Epidermal melanocyte (primary cell): ENCODE measurements around the gene MED25.

Experiments used
- DNase-seq: peaks from one replicate; pipeline ENCODE4 v3.0.0; 2011; ENCODE audit warnings: low spot score; ENCODE audit not compliant: insufficient read length

MED25 gene

DNA sequence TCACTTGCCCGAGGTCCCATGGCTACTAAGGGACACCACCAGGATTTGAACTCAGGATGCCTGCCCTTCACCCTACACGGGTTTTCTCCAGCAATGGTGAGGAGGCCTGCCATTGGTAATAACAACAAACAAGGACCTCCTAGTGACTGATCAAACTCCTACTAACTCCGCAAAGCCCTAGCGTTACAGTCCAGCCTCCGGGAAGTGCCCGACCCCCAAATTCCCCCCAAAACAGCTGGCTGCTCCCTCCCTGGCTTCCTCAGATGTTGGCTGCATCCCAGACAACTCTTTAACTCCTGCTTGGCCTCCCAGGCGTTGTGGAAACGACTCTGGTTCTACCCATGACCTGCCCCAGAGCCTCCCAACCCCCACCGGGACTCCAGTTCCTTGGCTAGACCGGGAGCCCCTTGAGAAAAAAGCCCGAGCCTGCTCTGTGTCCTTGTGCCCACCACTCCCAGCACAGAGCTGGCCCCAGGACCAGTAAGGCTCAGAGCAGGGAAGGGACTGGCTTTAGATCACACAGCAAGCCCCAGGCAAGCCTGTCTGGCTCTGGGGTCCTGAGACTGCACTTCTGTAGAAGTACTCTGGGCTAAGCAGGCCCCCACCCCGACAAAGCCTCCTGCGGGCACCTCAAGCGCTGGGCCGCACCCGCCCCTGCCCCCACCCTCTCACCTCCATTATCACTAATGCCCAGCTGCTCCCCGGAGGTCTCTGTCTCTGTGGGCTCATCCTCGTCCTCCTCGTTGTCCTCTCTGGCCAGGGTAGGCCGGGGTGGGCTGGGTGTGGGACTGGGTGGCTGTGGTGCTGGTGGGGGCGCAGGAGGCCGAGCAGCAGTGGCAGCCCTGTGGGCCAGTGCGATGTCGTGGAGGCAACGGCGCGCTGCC, 54.4 kb downstream of the MED25 start:
- DNase-seq: no peak

DNA sequence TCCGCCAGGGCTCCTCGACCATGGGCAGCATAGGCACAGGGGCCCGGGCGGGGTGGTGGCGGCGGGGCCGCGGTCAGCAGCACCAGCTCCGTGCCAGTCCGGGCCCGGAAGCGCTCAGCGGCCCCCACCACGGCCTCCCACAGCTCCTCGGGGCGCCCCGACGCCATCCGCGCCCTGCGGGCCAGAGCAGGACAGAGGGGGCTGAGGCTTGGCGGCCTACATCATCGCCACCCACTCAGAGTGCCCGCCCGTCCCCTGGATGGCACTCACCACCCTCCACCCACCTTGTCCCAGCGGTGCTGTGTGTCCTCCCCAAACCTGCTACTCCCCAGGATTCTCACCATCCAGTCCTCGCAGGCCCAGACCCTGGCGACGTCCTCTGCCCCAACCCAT, 55.0 kb downstream of the MED25 start:
- DNase-seq: no peak

- no peak for DNase-seq
These were observed 55.7 kb downstream of the MED25 start for GRCh38 chr19:49873834-49874233.

DNA sequence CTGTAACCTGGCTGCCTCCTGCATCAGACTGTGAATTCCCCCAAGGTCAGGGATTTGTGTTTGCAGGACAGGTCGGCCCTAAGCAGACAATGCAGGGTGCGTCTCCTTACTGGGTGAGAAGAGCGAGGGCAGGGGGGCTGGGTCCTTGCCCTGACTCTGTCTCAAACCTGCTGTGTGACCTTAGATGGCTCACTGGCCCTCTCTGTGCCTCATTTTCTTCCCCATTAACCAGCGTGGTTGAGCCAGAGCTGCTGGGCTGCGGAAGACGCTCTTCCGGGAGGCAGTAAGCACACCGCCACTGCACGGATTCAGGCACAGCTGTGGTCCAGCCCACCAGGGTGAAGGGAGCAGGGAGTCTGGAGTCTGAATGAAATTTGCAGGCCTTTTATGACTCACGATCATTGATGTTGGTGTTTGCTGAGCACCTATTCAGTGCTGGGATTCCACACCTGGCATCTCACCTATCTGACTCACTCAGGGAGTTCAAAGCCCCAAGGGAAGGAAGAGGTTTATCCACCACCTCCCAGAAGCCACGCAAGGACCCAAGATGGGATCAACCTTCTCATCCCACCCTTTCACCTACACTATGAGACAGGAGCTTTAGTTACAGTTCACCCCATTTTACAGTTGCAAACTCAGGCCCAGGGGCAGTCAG, 56.5 kb downstream of the MED25 start:
- DNase-seq: no peak

GRCh38 chr19:49875177-49875576, 57.1 kb downstream of the MED25 start:
- DNase-seq: no peak

DNA sequence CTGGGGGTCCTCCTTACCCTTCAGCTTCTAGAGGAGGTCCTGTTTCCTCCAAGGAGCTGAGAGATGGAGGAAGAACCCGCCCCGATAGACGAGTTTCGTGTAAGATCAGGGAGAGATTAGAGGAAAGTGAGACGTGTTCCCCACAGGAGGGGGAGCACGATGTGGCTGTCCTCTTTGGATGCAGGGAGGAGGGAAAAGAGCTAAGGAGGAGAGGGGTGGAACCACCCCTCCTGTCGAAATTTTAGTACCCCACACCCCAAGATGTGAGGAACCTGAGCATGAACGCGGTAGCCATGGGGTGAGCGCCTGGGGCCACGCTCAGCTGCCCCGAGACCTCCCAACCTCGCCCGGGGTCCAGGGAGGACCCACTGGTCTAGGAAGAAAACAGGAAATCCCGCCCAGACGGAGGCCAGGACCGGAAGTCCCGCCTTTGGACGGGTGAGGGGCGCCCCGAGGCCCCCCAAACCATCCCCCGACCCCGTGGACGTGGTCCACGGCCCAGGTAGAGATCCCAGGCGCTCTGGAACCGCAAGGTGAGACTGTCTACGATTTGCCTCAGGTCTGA, 57.9 kb downstream of the MED25 start:
- no peak for DNase-seq

DNA sequence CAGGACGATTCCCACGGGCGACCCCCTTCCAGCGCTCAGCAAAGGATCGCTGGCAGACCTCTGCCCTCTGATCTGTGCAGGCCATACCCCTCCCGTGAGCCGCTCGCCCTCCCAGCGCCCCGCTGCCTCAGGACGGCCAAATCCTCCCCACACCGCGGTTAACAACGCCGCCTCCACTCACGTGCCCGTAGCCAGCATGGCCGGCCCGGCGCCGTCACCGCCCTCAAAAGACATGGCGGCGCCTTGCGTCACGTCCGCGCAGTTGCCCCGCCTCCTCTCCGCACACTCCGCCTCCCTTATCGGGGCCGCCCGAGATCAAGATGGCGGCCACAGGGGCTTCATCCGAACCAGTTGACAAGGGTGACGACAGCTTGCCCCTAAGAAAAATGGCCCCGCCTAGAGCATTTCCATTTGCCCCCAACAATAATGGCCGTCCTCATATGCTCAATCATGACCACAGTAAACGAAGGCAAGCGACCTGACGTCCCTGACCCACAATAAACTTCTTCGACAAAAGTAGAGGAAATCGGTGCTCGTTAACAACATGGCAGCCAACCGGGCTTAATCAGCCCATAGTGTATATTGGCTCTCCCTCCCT, 58.4 kb downstream of the MED25 start:
- DNase-seq: no peak

DNA sequence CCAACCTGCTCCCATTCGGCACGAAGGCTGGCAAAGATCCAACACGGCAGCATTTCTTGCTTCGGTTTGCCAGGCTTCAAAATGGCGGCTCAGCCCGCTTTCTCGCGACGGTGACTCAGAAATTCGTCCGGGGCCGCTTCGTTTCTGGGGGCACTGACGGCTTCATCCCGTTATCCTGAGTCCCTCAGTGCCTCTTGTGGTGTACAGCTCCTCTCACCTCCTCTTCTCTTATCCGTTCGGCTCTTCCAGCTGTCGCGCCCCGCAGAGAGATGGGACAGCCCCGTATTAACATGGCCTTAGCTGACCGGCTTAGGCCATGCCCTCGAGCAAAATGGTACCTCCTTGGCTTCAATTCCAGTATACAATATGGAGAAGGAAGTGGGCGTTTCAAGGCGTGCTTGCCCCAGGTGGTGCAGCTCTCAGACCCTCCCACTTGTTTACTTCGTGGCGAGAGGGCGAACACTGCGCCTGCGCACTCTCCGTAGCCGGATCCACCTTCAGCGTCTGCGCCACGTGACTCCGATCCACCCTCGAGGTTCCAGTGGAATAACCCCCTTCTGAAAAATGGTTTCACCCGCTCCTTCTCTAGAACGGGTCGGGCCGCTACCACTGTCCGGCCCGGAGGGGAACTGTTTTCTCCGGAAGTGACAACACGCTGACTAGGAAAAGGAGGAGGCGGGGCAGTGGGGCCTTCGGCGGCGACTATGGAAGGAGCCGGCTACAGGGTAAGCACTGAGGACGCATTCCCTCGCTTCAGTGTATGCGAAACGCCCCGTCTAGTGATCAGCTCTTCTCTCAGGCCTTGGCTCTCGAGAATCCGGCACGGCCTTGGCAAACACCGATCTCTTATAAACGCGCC, 59.2 kb downstream of the MED25 start, which contains the start of the genes AKT1S1 and TBC1D17:
Gene AKT1S1 (minus strand): TSS at position 336 of the 859 bp plus-strand sequence. CDS start 4,060 bp downstream, outside the sequence.
Gene TBC1D17 (plus strand): TSS at position 683 of the 859 bp plus-strand sequence. CDS start 22 bp downstream, at position 705.
- DNase-seq: peak; percentile 99

DNA sequence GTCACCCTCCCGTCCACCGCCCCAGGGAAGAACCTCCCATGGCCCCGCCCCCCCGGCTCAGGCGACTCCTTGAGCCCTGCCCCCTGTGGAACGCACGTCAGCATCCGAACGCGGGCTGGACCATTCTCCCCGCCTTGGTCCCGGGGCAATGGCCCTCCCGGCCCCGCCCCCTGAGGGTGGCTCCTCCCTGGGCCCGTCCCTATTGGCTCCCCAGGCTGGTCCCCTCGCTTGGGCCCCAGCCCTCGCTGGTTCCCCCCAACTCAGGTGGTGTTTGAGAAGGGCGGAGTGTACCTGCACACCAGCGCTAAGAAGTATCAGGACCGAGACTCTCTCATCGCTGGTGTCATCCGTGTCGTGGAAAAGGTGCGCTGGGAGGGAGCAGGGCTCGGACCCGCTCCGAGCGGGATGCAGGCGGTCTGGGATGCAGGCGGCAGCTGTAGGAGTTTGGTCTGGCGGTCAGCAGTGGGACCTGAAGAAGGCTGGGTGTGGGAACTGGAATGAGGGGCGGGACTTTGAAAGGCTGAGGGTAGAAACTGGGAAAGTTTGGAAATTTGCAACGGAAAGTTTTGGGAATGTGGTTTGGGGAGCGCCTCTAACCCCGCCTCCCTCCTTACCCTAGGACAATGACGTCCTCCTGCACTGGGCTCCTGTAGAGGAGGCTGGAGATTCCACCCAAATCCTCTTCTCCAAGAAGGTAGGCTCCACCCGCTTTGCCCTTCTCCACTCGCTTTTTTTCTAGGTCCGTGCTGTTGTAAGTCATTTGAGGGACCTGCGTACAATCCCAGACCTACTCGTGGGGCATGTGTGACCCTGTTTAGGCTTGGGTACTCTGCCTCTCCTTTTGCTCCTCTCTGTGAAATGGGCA, 60.0 kb downstream of the MED25 start:
- peak; percentile 98 for DNase-seq

DNA sequence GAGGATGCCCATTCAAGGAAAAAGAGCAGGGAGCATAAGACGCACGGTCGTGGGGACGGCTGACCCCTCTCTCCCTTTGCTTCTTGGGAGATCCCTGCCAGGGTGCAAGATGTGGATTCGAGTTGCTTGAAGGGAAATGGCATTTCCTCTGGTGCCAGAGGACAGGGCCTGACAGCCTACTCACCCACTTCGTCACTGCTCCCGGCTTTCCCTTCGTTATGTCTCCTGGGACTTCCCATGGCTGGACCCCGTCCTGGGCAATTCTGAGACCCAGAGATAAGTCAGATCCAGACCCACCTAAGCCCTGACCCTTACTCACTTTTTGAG, 60.6 kb downstream of the MED25 start:
- DNase-seq: no peak

DNA sequence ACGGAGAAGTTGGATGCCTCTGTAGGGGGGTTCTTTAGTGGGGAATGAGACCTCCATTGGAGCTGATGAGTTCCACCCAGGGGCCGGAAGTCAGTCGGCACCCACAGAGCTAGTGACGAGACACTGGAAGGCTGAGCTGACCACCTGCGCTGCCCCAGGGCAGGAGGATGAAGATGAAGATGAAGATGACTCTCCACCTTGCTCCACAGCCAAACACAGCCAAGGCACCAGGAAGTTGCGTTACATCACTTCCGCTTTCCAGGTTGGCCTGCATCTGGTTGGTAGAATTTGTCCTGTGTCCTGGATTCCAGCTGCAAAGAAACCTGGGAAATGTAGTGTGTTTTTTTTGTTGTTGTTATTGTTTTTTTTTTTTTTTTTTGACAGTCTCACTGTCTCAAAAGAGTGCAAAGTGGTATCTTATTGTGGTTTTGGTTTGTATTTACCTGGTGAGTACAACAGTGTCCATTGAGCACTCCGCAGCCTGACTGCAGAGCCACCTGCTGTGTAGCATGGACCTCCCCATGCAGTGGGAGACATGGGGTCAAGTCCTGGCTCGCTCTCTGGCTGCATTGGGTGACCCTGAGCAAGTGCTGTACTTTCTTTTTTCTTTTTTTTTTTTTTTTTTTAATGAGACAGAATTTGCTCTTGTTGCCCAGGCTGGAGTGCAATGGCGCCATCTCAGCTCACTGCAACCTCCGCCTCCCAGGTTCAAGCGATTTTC, 61.3 kb downstream of the MED25 start:
- DNase-seq: no peak

DNA sequence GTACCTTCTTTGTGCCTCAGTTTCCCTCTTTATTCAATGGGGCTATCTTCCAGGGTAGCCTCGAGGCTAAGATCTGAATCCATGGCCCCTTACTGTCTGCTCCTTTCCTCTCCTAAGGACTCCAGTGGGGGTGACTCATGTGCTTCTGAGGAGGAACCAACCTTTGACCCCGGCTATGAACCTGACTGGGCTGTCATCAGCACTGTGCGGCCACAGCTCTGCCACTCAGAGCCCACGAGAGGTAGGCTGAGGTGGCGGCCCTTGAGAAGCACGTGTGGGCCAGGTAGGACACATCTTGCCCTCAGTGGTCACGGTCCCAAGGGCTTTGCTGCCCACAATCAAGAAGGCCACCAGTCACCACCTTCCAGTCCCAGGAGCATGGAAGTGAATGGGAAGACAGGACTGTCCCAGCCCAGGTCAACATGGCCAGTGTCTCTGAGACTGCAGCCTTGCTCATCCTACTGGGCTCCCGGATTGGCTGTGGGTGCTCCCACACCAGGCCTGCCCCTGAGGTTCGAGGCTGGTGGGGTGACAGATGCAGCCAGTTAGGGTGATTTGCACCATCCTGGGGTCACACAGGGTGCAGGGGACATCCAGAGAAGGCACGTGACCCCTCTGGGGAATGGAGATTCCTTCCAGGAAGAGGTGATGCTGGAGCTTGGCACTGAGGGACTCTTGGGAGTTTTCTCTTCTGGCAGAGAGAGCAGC, 62.2 kb downstream of the MED25 start:
- DNase-seq: no peak

- no peak for DNase-seq
These were observed 63.1 kb downstream of the MED25 start for GRCh38 chr19:49881186-49881585.

DNA sequence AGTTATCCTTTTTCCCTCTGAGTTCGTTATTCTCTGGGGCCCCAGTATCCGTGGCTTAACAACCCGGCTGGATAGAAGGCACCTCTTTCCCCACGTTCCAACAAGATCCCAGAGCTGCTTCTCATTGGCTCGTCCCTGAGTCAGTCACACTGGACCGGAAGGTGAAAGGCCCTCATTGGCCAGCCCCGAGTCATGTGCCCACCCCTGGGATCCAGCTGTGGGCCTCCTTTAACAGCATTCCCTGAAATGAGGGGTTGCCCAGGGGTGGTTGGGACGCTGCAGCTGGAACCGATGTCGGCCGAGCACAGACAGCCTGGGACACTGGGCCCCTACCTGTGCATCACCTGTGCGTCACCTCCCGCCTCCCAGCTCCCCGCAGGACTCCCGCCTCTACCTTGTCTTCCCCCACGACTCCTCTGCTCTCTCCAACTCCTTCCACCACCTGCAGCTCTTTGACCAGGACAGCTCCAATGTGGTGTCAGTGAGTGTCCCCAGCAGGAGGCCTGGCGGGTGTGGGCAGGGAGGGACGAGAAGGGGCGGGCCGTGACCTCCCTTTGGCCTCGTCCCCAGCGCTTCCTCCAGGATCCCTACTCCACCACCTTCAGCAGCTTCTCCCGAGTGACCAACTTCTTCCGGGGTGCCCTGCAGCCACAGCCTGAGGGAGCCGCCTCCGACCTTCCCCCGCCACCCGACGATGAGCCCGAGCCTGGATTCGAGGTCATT, 63.7 kb downstream of the MED25 start:
- no peak for DNase-seq

- no peak for DNase-seq
These were observed 64.6 kb downstream of the MED25 start for GRCh38 chr19:49882643-49883042.

DNA sequence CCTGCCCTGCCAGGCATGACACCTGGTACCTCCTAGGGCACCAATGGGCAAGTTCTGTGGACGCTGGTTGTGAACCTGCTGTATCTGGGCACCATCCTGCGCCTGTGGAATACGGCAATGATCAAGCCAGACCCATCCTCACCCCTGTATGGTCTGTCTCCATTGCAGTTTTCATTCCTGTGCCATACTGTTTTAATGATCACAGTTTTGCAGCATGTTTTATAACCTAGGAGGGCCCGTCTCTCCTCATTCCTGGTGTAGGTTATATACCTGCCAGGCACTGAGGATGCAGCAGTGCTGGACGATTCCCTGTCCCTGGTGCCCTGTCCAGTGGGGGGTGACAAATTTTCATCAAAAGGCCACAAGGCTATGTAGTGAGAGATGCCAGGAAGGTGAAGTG, 65.0 kb downstream of the MED25 start:
- no peak for DNase-seq

GRCh38 chr19:49884109-49884508, 66.0 kb downstream of the MED25 start:
- DNase-seq: no peak

DNA sequence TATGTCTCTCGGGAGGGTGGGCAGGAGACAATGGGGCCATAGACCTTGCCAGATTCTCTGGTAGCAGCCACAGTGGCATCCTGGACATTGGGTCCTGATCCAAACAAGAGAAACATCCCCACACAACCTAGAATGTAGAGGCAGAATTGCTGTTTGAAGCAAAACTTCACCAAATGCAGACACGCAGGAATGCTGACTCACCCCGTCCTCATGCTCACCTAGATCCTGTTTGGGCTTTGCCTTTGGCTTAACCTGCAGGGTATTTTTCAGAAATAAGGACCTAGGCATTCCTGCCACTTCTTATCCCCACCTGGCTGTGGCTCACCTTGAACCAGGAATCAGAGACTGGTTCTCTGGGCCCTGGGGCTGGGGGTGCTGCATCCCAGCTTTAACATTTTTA, 66.7 kb downstream of the MED25 start:
- DNase-seq: no peak
